H9 (cell line): Measurements from ENCODE around the gene RLF. TPM values are rescaled to one million over a fixed set of nuclear protein-coding genes. Genes with fewer than 3 reads are reported as not detected.

ENCODE experiments used
- DNase-seq: peaks from one replicate; pipeline ENCODE4 v3.0.0-alpha.2; 2017
- H2AFZ ChIP-seq: one replicate; pipeline ENCODE4 v1.6.1; 2013; ENCODE audit warnings: mild to moderate bottlenecking, low read length, control low read depth, moderate library complexity
- H2AK5ac ChIP-seq: 2 replicates; pipeline ENCODE4 v1.6.1; 2013; ENCODE audit warnings: low read length, control low read depth, mixed read lengths; ENCODE audit not compliant: insufficient read length
- H2BK120ac ChIP-seq: one replicate; pipeline ENCODE4 v1.6.1; 2013; ENCODE audit warnings: low read depth, mild to moderate bottlenecking, low read length, control low read depth, inconsistent platforms; ENCODE audit not compliant: poor library complexity, severe bottlenecking
- H2BK12ac ChIP-seq: 2 replicates; pipeline ENCODE4 v1.6.1; 2013; ENCODE audit warnings: low read length, control low read depth, mixed read lengths, low read depth; ENCODE audit not compliant: insufficient read length
- H2BK15ac ChIP-seq: 2 replicates; pipeline ENCODE4 v1.6.1; 2013; ENCODE audit warnings: low read depth, low read length, control low read depth
- H2BK20ac ChIP-seq: one replicate; pipeline ENCODE4 v1.6.1; 2013; ENCODE audit warnings: low read depth, mild to moderate bottlenecking, low read length, control low read depth, inconsistent platforms; ENCODE audit not compliant: poor library complexity, severe bottlenecking
- H2BK5ac ChIP-seq: 2 replicates; pipeline ENCODE4 v1.6.1; 2013; ENCODE audit warnings: low read length, control low read depth, mixed read lengths; ENCODE audit not compliant: insufficient read length
- H3K14ac ChIP-seq: 2 replicates; pipeline ENCODE4 v1.6.1; 2013; ENCODE audit warnings: low read length, control low read depth; ENCODE audit not compliant: insufficient read depth
- H3K18ac ChIP-seq: 2 replicates; pipeline ENCODE4 v1.6.1; 2013; ENCODE audit warnings: low read depth, mild to moderate bottlenecking, mixed read lengths, low read length, control low read depth; ENCODE audit not compliant: insufficient read length
- H3K23ac ChIP-seq: 2 replicates; pipeline ENCODE4 v1.6.1; 2013; ENCODE audit warnings: low read length, control low read depth, mixed read lengths, low read depth; ENCODE audit not compliant: insufficient read length
- H3K23me2 ChIP-seq: 2 replicates; pipeline ENCODE4 v1.6.1; 2013; ENCODE audit warnings: low read depth, mild to moderate bottlenecking, mixed read lengths, low read length, control low read depth; ENCODE audit not compliant: insufficient read length, poor library complexity, severe bottlenecking
- H3K27ac ChIP-seq: 2 replicates; pipeline ENCODE4 v1.5.1; 2013; ENCODE audit warnings: low read length, control low read depth, mixed read lengths, low read depth; ENCODE audit not compliant: insufficient read length
- H3K27me3 ChIP-seq: 2 replicates; pipeline ENCODE4 v1.6.1; 2013; ENCODE audit warnings: low read length, control low read depth, inconsistent platforms; ENCODE audit not compliant: insufficient read depth
- H3K4ac ChIP-seq: 2 replicates; pipeline ENCODE4 v1.6.1; 2013; ENCODE audit warnings: low read depth, mild to moderate bottlenecking, control low read depth, inconsistent platforms, low read length, moderate library complexity
- H3K4me1 ChIP-seq: 2 replicates; pipeline ENCODE4 v1.6.1; 2013; ENCODE audit warnings: low read length, control low read depth, inconsistent platforms; ENCODE audit not compliant: insufficient read depth
- H3K4me2 ChIP-seq: 2 replicates; pipeline ENCODE4 v1.6.1; 2013; ENCODE audit warnings: low read length, control low read depth, mixed read lengths; ENCODE audit not compliant: insufficient read length, insufficient read depth
- H3K56ac ChIP-seq: 2 replicates; pipeline ENCODE4 v1.6.1; 2013; ENCODE audit warnings: low read depth, mild to moderate bottlenecking, mixed read lengths, low read length, control low read depth; ENCODE audit not compliant: insufficient read length
- H3K79me1 ChIP-seq: 2 replicates; pipeline ENCODE4 v1.6.1; 2013; ENCODE audit warnings: low read depth, mild to moderate bottlenecking, moderate library complexity, low read length, control low read depth, inconsistent platforms; ENCODE audit not compliant: insufficient read depth, poor library complexity, severe bottlenecking
- H3K79me2 ChIP-seq: 2 replicates; pipeline ENCODE4 v1.6.1; 2013; ENCODE audit warnings: low read length, control low read depth, inconsistent platforms; ENCODE audit not compliant: insufficient read depth
- H3K9ac ChIP-seq: 2 replicates; pipeline ENCODE4 v1.6.1; 2013; ENCODE audit warnings: low read length, control low read depth, mixed read lengths; ENCODE audit not compliant: insufficient read length; ENCODE audit errors: extremely low read depth
- H3K9me3 ChIP-seq: one replicate; pipeline ENCODE4 v1.6.1; 2013; ENCODE audit warnings: low read depth, low read length, inconsistent platforms; ENCODE audit not compliant: control insufficient read depth
- H3T11ph ChIP-seq: one replicate; pipeline ENCODE4 v1.6.1; 2013; ENCODE audit warnings: mild to moderate bottlenecking, low read length, control low read depth, inconsistent platforms
- H4K20me1 ChIP-seq: one replicate; pipeline ENCODE4 v1.6.1; 2013; ENCODE audit not compliant: control insufficient read depth, insufficient read length, insufficient read depth
- H4K5ac ChIP-seq: 2 replicates; pipeline ENCODE4 v1.6.1; 2013; ENCODE audit warnings: low read depth, mild to moderate bottlenecking, mixed read lengths, low read length, control low read depth; ENCODE audit not compliant: insufficient read length
- H4K8ac ChIP-seq: replicated peaks from 2 replicates; pipeline ENCODE4 v1.6.1; 2013; ENCODE audit warnings: low read length, control low read depth, mixed read lengths, low read depth; ENCODE audit not compliant: insufficient read length
- H4K91ac ChIP-seq: 2 replicates; pipeline ENCODE4 v1.6.1; 2013; ENCODE audit warnings: low read depth, mild to moderate bottlenecking, moderate library complexity, mixed read lengths, low read length, control low read depth; ENCODE audit not compliant: insufficient read length
- H3K27ac Mint-ChIP-seq, 3 experiments: 2 replicates in 2 of 3; 3 replicates in 1 of 3; pipeline ENCODE4 v1.8.0; 2020 to 2021; ENCODE audit warnings: mixed read lengths in 3 of 3, mild to moderate bottlenecking in 1 of 3, moderate library complexity in 1 of 3
- H3K27me3 Mint-ChIP-seq: 2 replicates; pipeline ENCODE4 v1.8.0; 2021; ENCODE audit warnings: low read depth, mild to moderate bottlenecking, moderate library complexity, mixed read lengths
- H3K36me3 Mint-ChIP-seq, 3 experiments: 2 replicates in 2 of 3; 3 replicates in 1 of 3; pipeline ENCODE4 v1.8.0; 2020 to 2021; ENCODE audit warnings: low read depth in 3 of 3, mixed read lengths in 3 of 3; ENCODE audit not compliant: insufficient read depth in 1 of 3
- H3K4me1 Mint-ChIP-seq, 2 experiments: 2 replicates each; pipeline ENCODE4 v1.8.0; 2020; ENCODE audit warnings: mixed read lengths in 2 of 2
- H3K4me3 Mint-ChIP-seq, 2 experiments: 2 replicates in 1 of 2; 3 replicates in 1 of 2; pipeline ENCODE4 v1.8.0; 2020 to 2021; ENCODE audit warnings: mild to moderate bottlenecking in 2 of 2, mixed read lengths in 2 of 2, moderate library complexity in 1 of 2
- H3K9me3 Mint-ChIP-seq, 2 experiments: 2 replicates in 1 of 2; 3 replicates in 1 of 2; pipeline ENCODE4 v1.8.0; 2020; ENCODE audit warnings: mild to moderate bottlenecking in 2 of 2, mixed read lengths in 2 of 2, moderate library complexity in 1 of 2
- WGBS: extraction: QIAGEN DNeasy Blood & Tissue Kit; methylation state at CpG from one replicate; pipeline ENCODE4 v1.1.7; 2013; ENCODE audit warnings: missing lambda C conversion rate, low lambda C conversion rate, mixed read lengths; ENCODE audit not compliant: insufficient read length; ENCODE audit errors: extremely low coverage; 5-methylcytosine and 5-hydroxymethylcytosine counted together
- total RNA-seq: library from RNA; stranded (reverse); gene quantifications from 2 replicates; pipeline ENCODE4 v1.2.1, GENCODE V29; 2021
- TF ChIP-seq, protein P1 (sequence below): fragments of 200-600 bp; sonication (generic); conservative IDR thresholded peaks from 3 replicates; pipeline ENCODE4 v1.8.0; 2021; ENCODE audit warnings: antibody characterized with exemption, mild to moderate bottlenecking

The RLF gene
- total RNA-seq, 1 experiment from 2014 or later: 19.2 TPM

DNA sequence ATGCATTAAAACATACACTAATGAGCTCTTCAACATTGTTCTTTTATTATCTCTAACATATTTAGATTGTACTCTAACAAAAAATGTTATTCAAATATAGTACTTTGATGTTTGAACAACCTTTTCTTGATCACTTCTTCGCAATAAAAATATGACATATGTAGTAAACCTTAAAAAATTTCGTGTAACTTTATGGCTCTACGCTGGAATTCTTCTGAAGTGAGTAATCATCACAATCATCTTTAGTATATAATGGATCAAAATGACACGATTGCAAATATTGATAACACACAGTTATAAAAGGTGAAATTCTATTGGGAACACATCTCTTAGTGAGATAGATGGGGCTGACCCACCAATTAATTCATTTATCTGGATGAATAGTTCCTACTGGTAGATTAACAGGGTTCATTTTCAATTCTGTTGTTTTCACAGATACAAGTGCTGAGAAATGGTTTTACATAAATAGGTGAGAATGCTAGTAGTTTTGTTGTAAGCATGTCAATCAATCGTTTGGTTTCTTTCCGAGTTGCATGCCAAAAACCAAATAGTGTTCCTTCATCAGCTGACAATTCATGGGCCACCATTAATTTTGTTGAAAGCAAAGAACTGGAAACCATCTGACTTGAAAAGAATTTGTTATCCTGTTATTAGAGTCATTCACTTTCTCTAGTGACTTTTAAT, 95.4 kb downstream of the RLF start:
- no peak overlapping the region for H2BK12ac ChIP-seq
- H3K27ac ChIP-seq: no peak overlapping the region
- H3K14ac ChIP-seq: no peak overlapping the region
- no peak overlapping the region for H3K4ac ChIP-seq
- Mint-ChIP-seq H3K27ac (no peak overlapping the region; a peak in 2 of 7 replicates), H3K4me1 (peaks cover 3 to 5% of the 10 kb centered on the region in 2 experiments; a peak in 3 of 4 replicates), H3K27me3 (no peaks in the 10 kb centered on the region; the same call in 1 of the 2 replicates), H3K4me3 (peak overlapping the region; percentile 83 to 91), H3K36me3 (peaks cover 8 to 23% (median 20%) of the 10 kb centered on the region in 3 experiments; a peak in 6 of 7 replicates), H3K9me3 (no peaks in the 10 kb centered on the region)
- DNase-seq: no peak
- H2AFZ ChIP-seq: no peak overlapping the region
- H3K9ac ChIP-seq: no peak overlapping the region
- no peak overlapping the region for H2BK5ac ChIP-seq
- H3K18ac ChIP-seq: no peak overlapping the region
- H4K5ac ChIP-seq: no peak overlapping the region
- TF ChIP-seq, protein P1, sequence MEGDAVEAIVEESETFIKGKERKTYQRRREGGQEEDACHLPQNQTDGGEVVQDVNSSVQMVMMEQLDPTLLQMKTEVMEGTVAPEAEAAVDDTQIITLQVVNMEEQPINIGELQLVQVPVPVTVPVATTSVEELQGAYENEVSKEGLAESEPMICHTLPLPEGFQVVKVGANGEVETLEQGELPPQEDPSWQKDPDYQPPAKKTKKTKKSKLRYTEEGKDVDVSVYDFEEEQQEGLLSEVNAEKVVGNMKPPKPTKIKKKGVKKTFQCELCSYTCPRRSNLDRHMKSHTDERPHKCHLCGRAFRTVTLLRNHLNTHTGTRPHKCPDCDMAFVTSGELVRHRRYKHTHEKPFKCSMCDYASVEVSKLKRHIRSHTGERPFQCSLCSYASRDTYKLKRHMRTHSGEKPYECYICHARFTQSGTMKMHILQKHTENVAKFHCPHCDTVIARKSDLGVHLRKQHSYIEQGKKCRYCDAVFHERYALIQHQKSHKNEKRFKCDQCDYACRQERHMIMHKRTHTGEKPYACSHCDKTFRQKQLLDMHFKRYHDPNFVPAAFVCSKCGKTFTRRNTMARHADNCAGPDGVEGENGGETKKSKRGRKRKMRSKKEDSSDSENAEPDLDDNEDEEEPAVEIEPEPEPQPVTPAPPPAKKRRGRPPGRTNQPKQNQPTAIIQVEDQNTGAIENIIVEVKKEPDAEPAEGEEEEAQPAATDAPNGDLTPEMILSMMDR: no peak
- no peak overlapping the region for H2BK20ac ChIP-seq
- H4K8ac ChIP-seq: no peak overlapping the region
- H3K9me3 ChIP-seq: no peaks in the 10 kb centered on the region
- no peaks in the 10 kb centered on the region for H3K23me2 ChIP-seq
- no peaks in the 10 kb centered on the region for H4K20me1 ChIP-seq
- no peak overlapping the region for H3K56ac ChIP-seq
- WGBS: no CpG with 5 or more reads among the region's 6 CpGs
- peak overlapping the region; percentile 93 for H3K4me2 ChIP-seq
- no peak overlapping the region for H3K23ac ChIP-seq
- no peak overlapping the region for H4K91ac ChIP-seq
- no peak overlapping the region for H2AK5ac ChIP-seq
- H3K27me3 ChIP-seq: no peaks in the 10 kb centered on the region
- no peaks in the 10 kb centered on the region for H3K4me1 ChIP-seq
- H3T11ph ChIP-seq: no peak overlapping the region
- H3K79me1 ChIP-seq: no peaks in the 10 kb centered on the region
- no peak overlapping the region for H2BK15ac ChIP-seq
- H3K79me2 ChIP-seq: no peaks in the 10 kb centered on the region
- no peak overlapping the region for H2BK120ac ChIP-seq
